Activated CD8-positive, alpha-beta memory T cell treated with anti-CD3 and anti-CD28 coated beads for 1 hour (primary cell): ENCODE results near the gene SH2D3A.
"Not testable (repeated sequence)": the region's sequence is repeated elsewhere in the genome, so short reads cannot be mapped to it uniquely, and the experiment has no call there.

ENCODE experiments used
- DNase-seq, 2 donors: peaks; one replicate each; pipeline ENCODE4 v3.0.0-alpha.2; 2020; ENCODE audit warnings: low read depth in 1 of 2; ENCODE audit errors: extremely low read depth in 1 of 2

The SH2D3A gene

DNA sequence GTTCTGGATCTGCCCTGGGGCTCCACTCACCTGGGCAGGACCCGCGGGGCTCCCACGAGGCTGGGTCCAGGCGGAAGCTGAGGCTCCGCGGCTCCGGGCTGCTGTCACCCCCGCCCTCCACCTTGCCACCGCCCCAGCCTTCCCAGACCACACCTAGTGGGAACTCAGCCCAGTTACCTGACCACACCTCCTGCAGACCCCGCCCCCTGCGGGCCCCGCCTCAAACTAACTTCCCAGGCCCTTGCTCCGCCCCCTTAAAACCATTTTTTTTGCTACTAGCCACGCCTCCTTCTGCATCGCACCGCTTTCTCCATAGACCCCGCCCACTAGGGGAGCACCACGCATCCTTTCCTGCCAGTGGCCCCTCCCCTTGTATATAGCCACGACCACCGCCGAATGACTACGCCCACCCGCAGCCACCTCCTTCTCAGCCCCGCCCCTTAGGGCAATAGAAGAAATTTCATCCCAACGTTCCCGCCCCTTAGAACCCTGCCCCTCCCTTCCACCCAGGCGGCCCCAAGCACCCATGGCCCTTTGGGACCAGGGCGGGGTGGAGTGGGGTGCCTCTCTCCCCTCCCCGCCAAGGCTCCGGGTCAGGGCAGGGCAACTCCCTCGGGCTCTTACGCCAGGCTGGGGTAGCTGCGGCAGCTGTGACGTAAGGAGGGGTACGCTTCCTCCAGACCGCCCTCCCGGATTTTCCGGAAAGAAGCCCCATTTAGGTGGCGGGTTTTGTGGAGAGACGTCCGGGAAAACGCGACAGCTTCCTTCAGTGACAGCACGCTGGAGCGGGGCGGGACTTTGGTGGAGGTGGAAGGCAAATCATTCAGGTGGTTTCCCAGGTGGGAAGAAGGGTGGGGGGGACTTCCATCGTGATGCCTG, at the start of gene SH2D3A:
TSS of gene SH2D3A (minus strand) at position 79 of the 879 bp plus-strand sequence. CDS start 3,687 bp downstream, outside the sequence.
- peak; percentile 89 for DNase-seq

DNA sequence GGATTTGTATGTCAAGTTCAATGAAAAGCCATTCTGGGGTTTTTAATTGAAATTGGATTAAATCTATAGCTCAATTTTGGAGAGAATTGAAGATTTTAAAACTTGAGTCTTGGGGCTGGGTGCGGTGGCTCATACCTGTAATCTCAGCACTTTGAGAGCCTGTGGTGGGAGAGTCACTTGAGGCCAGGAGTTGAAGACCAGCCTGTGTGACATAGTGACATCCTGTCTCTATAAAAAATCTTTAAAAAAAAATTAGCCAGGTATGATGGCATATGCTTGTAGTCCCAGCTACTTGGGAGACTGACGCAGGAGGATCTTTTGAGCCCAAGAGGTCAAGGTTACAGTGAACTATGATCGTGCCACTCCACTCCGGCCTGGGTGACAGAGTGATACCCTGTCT, 46.4 kb upstream of the SH2D3A start:
- no peak for DNase-seq

DNA sequence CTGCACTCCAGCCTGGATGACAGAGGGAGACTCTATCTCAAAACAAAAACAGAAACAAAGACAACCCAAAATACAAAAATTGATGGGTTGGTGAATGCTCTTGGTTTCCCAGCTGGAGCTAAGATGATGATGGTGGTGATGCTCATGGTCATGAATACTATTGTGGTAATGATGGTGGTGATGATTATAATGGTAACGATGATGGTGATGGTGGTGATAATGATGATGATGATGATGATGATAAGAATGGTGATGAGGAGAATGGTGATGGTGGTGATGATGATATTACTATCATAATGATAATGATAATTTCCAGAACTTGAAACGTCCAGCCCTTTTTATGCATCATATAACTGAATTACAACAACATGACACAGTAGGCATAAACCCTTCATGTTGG, 45.4 kb upstream of the SH2D3A start:
- DNase-seq = no peak

DNA sequence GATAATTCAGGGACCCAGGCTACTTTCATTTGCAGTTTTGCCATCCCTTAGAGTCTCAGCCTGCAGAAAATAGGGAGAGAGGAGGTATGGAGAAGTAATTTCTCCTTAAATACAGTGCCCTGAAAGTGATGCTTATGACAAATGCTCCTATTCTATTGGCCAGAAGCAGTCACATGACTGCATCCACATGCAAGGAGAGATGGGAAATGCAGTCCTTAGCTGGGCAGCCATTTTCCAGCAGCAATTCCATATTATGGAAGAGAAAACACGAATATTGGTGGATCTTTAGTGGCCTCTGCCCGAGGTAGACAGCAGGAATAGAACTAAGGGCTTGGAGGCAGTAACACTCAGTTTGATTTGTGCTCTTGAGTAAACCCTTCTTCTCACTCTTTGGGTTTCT, 44.7 kb upstream of the SH2D3A start:
- DNase-seq = no peak

DNA sequence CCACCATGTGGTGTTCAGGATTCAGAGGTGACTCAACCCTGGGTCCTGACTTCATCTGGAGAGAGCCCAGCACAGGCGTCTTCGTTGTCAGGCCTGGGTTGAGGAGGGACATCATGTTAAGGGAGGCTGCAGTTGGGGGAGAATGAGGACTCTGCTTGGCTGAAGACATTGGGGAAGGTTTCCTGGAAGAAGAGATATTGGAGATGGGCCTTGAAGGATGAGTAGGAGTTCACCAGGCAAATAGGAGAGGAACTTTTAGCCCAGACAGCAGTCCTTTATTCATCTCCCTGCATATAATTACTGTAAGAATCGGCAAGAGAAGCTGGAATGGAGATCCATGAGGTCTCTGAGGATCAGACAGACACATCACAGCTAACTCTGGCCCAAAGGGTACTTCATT, 44.1 kb upstream of the SH2D3A start:
- no peak for DNase-seq

DNA sequence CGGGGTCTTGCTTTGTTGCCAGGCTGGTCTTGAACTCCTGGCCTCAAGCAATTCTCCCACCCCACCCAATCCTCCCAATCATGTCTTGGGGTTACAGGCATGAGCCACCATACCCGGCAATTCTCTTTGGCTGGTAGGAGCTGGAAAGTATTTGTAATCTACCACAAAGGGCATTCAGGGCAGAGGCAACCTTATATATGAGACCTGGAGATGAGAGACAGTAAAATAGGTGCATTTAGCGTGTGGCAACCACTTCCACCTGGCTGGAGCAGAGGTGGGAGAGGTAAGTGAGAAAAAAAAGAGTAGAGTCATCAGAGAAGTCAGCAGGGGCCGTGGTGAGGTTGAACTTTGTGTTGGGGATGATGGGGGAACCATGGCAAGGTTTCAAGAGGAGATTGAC, 42.0 kb upstream of the SH2D3A start:
- no peak for DNase-seq

DNA sequence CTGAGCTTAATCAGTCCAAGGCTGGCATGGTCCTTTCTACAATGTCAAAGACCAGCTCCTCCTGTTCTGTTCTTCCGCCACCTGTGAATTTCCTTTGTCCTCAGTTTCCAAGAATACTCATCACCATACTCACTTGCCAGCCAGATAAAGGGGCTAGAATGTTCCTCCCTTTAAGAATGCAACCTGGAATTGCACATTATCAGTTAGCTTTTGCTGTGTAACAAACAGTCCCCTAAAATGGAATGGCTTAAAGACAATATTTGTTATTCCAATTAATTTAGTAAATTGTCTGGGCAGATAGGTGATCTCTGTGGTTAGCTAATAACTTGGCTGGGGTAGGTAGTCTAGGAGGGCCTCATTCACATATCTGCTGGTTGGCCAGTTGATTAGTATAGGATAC, 41.3 kb upstream of the SH2D3A start:
- DNase-seq = no peak

DNA sequence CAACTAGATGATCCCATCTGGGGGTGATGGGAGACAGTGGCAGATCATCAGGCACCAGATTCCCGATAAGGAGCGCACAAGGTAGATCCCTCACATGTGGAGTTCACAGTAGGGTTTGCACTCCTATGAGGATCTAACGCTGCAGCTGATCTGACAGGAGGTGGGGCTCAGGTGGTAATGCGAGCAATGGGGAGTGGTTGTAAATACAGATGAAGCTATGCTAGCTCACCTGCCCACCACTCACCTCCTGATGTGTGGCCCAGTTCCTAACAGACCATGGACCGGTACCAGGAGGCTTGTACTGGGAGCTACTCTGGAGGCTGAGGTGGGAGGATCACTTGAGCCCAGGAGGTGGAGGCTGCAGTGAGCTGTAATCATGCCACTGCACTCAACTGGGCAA, 40.1 kb upstream of the SH2D3A start:
- no peak for DNase-seq

DNA sequence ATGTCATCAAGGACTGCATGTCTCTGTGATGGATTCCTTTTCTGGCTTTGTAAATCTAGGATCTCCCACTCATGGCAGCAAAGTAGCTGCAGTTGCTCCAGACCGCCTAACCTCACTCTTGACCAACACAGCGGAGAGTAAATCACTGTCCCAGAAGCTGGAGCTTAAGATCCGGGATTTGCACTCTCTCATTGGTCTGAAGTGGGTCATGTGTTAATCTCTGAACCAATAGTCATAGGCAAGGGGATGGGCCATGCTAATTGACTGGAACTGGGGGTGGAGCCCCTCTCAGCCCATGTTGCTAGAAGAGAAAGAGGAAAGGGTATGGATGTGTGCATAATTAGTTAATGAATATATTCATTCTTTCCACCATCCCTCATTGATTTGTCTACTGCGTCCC, 39.3 kb upstream of the SH2D3A start:
- DNase-seq = no peak

DNA sequence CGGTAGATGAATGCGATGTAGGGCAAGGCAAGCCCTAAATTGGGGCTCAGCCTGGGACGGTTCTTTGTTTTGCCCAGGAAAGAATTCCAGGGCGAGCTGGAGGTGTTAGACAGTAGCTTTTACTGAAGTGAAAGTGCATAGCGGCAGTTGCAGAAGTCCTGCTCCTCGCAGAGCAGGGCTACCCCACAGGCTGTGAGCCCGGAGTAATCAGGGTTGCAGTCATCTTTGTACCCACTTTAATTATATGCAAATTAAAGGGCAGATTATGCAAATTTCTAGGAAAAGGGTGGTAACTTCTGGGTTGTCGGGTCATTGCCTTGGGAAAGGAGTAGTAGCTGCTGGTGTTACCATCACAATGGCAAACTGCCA, 35.8 kb upstream of the SH2D3A start:
- DNase-seq = no peak

DNA sequence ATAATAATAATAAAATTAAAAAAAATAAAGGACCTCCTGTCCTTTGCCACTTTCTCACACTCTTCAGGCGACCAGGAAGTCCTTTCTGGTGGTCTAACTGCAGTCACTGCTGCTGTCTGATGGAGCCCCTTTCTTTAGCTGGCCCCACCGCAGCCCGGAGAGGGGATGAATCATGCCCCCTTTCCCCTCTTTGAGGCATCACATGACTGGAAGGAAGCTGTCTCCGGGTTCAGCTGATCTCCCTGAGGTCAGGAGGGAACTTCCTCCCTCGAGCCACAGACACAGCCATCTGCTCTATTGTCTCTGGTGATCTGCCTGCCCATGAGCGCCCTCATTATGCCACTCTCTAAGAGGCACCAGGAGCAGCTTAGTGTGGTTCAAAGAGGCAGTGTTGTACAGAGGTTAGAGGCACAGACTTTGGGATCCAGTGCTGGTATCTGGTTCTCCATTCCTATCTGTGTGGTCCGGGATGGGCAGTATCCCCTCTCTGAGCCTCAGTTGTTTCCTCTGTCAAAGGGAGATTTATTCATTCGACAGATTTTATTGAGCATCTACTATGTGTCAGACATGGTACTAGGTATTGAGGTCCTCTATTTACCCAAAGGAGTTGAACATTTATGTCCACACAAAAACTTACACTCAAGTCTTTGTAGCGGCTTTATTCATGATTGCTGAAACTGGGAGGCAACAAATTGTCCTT, 35.3 kb upstream of the SH2D3A start:
- peak; percentile 53 to 66 for DNase-seq

DNA sequence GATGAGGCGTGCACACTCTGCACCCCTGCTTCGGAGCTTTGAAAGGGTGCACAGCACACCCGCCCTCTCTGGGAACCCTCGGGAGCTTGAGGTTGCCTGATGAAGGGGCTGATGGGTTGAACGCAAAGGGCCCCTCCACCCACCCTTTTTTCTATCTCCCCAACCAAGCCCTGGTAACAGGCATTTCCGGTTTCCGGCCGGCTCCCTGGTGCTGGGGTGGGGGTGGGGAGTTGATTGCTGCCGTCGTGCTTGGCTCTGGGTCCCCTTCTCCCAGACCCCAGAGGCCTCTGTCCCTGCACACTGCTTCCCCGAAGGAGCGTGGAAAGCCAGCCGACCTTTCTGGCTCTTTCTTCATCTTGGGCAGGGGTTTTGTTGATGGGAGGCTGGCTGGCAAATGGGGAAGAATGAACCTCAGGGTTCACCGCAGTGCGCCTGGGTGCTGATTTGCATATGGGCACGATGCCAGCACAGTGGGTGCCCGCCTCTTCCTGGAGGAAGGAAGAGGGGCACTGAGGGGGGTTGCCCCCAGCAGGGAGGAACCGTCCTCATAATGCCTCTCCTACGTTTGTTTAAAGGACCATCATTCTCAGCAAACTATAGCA, 34.4 kb upstream of the SH2D3A start:
- DNase-seq = peak; percentile 62 to 67

DNA sequence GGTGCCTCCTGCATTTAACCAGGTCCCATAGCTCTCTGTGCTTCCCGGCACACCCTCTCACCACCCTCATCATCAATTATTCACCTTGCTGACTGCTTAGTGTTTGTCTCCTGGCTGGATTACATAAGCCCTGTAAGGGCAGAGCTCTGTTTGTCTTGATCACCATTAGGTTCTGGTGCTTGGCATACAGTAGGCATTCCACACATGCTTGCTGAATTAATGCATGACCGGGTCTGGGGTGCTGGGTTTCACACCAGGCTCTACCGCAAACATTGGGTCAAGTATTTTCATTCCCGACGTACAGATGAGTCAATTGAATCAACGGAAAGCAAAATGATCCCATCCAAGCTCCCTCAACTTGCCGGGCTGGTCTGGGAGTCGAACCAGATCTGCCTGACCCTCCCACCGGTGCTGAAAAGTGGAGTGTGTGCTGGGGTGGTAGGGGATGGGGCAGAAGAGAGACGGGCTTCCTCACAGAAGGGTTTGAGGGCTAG, 33.8 kb upstream of the SH2D3A start:
- no peak for DNase-seq

DNA sequence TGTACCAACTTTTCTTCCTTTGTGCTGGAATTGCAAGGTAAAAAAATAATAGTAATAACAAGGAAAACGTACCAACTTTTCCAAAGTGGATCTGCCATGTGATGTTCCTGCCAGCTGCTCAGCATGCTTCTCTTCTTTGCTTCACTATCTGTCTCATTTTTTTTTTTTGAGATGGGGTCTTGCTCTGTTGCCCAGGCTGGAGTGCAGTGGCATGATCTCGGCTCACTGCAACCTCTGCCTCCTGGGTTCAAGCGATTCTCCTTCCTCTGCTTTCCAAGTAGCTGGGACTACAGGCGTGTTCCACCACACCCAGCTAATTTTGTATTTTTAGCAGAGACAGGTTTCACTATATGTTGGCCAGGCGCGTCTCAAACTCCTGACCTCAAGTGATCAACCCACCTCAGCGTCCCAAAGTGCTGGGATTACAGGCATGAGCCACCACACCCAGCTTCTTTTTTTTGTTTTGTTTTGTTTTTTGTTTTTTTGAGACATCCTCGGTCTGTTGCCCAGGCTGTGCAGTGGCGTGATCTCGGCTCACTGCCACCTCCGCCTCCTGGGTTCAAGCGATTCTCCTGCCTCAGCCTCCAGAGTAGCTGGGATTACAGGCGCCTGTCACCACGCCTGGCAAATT, 33.0 kb upstream of the SH2D3A start:
- not testable (repeated sequence) for DNase-seq

DNA sequence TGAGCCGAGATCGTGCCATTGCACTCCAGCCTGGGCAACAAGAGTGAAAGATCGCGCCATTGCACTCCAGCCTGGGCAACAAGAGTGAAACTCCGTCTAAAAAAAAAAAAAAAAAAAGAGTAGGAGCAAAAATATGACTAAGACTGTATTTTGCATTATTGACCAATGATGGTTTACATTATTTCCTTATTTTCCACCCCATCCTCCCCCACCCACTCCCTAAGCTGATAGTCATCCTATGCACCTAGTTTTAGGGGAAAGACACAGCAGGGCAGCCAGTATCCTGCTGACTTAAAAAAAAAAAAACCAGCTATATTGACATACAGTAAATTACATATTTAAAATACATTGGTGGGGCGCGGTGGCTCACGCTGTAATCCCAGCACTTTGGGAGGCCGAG, 30.4 kb upstream of the SH2D3A start:
- no peak for DNase-seq

DNA sequence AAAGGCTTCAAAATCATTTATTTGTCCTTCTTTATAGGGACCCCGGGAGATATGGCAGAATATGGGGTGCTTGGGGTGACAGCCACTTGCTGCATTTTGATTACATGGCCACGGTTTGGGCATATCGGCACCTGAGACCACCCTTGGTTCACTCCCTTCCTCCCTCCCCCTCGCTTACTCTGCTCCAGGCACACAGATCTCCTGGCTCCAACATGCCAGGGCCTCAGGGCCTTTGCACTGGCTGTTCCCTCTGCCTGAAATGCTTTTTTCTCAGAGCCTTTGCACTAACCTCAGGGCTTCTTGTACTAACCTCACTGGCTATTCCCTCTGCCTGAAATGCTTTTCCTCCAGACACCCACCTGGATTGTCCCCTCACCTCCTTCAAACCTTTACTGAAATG, 29.0 kb upstream of the SH2D3A start:
- no peak for DNase-seq

DNA sequence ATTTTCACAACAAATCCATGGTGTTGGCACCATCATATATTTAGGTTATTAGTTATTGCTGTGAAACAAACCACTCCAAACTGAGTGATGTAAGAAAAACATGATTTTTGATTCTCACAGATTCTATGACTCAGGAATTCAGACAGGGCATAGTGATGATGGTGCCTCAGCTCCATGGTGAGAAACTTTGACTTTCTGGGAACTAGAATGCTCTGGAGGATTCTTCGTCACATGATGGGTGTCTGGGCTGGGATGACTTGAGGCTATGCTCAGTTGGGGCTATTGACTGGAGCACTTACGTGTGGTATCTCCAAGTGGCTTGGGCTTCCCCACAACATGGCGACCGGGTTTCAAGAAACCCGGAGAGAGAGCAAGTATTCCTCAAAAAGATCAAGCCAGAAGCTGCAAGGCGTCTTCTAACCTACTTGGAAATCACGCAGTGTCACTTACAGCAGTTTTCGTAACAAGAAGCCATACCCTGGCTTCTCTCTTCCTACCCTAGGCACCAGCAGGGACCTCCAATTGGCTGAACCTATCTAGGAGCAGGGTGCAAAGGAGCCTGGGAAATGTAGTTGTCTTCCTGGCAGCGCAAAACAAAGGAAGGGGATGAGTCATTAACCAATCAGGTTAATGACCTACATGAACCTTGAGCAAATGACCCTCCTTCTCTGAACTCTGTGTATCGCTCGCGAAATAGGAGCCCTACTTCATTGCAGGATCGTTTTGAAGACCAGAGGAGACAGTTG, 27.6 kb upstream of the SH2D3A start:
- no peak for DNase-seq

DNA sequence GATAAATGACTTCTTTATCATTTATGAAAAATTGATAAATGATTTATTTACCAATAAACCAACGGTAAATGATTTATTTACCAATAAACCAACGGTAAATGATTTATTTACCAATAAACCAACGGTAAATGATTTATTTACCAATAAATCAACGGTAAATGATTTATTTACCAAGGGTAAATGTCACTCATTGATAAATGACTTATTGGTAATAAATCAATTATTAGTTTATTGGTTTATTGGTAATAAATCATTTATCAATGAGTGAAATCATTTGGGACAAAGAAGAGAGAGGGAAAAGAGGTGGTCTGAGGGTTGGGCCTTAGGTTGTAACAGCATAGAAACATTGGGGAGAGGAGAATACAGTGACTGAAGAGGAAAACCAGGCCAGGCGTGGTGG, 26.7 kb upstream of the SH2D3A start:
- DNase-seq = no peak

DNA sequence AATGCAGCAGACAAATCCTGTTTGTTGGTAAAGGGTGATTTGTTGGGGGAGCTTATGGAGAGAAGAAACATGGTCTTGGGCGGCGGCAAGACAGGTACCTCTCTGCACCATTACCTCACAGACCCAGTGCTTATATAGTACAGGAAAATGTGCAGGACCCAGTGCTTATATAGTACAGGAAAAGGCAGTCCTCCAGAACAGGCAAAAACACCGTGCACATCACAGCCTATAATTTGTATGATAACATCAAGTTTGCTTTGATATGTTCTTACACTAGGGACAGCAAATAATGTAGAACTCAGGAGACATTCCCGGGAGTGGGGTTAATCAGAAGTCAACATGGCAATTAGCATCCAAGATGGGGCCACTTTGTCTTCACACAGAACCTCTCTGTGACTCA, 26.2 kb upstream of the SH2D3A start:
- no peak for DNase-seq

DNA sequence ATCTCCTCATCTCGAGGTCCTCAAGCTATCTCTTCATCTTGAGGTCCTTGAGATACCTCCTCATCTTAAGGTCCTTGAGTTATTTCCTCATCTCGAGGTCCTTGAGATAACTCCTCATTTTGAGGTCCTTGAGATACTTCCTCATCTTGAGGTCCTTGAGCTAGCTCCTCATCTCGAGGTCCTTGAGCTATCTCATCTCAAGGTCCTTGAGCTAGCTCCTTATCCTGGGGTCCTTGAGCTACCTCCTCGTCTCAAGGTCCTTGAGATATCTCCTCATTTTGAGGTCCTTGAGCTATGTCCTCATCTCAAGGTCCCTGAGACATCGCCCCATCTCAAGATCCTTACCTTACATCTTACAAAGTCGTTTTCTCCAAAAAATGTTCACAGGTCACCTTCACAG, 24.0 kb upstream of the SH2D3A start:
- no peak for DNase-seq
